C4-2B (cell line): ENCODE results near the gene HDAC4.

Experiments used
- H3K27ac ChIP-seq: fragments of 450-650 bp; 2 replicates; pipeline ENCODE4 v1.5.1; 2017
- CTCF ChIP-seq: fragments of 450-650 bp; conservative IDR thresholded peaks from 2 replicates; pipeline ENCODE4 v1.5.1; 2017; ENCODE audit warnings: mild to moderate bottlenecking
- ZFX ChIP-seq: fragments of 450-650 bp; IDR thresholded peaks from 2 replicates; pipeline ENCODE4 v1.6.1; 2017

The HDAC4 gene

GRCh38 chr2:239156516-239157265 is 244.1 kb downstream of the HDAC4 start:
- peak overlapping the region; percentile 30 for H3K27ac ChIP-seq
- TF ChIP-seq CTCF = no peak
- TF ChIP-seq ZFX = no peak

GRCh38 chr2:239155806-239156480 is 244.9 kb downstream of the HDAC4 start:
- TF ChIP-seq ZFX = no peak
- no peak for TF ChIP-seq CTCF
- no peak overlapping the region; the same call in 1 of the 2 replicates for H3K27ac ChIP-seq

- no peak for TF ChIP-seq CTCF
- TF ChIP-seq ZFX = no peak
- no peak overlapping the region for H3K27ac ChIP-seq
Measured at GRCh38 chr2:239154971-239155805, 245.6 kb downstream of the HDAC4 start.

- H3K27ac ChIP-seq = no peak overlapping the region
- no peak for TF ChIP-seq CTCF
- TF ChIP-seq ZFX = no peak
Measured at GRCh38 chr2:239153806-239154591, 246.8 kb downstream of the HDAC4 start.

- H3K27ac ChIP-seq = no peak overlapping the region
- TF ChIP-seq CTCF = no peak
- TF ChIP-seq ZFX = no peak
Measured at GRCh38 chr2:239152916-239153305, 247.9 kb downstream of the HDAC4 start.

- H3K27ac ChIP-seq = no peak overlapping the region
- TF ChIP-seq ZFX (no peak), CTCF (no peak)
Measured at GRCh38 chr2:239152239-239152915, 248.4 kb downstream of the HDAC4 start.
